PC-3 (cell line): ENCODE data around the gene SUGP1. TPM values are rescaled to one million over a fixed set of nuclear protein-coding genes. Genes with fewer than 3 reads are reported as not detected.

Source experiments
- ATAC-seq: fragments of 200-7000 bp; cut with Tn5 transposase; 2 replicates; pipeline ENCODE4 v1.9.1; 2020; ENCODE audit warnings: mild to moderate bottlenecking, moderate library complexity
- BruUV-seq: library from RNA; stranded (reverse); fragments of 400-500 nt; replicated peaks from 2 replicates; lab custom pipeline; 2021; lab: Mats Ljungman, UMichigan
- CTCF ChIA-PET: fragments of 300-600 bp; sonication (Branson Sonifier 250); formaldehyde crosslinking; loops from one replicate; lab custom pipeline; 2022; ENCODE audit warnings: antibody characterized with exemption; lab: Charles Lee
- POLR2A ChIA-PET: fragments of 300-600 bp; sonication (Branson Sonifier 250); formaldehyde crosslinking; loops from one replicate; lab custom pipeline; 2022; ENCODE audit warnings: antibody characterized with exemption; ENCODE audit not compliant: unreplicated experiment; lab: Charles Lee
- DNase-seq: peaks from one replicate; pipeline ENCODE4 v3.0.0-alpha.2; 2015
- H2AFZ ChIP-seq: fragments of 300-600 bp; sonication (generic); 2 replicates; pipeline ENCODE4 v1.6.0; 2016; ENCODE audit warnings: antibody characterized with exemption, low read length
- H3F3A ChIP-seq: fragments of 300-600 bp; sonication (generic); one replicate; pipeline ENCODE4 v1.6.0; 2017; ENCODE audit warnings: antibody characterized with exemption, low read length, control low read depth, mild to moderate bottlenecking; ENCODE audit not compliant: unreplicated experiment
- H3K27ac ChIP-seq: fragments of 300-600 bp; sonication (generic); 2 replicates; pipeline ENCODE4 v1.5.1; 2016; ENCODE audit warnings: mild to moderate bottlenecking, low read length
- H3K27me3 ChIP-seq: fragments of 300-600 bp; sonication (generic); 2 replicates; pipeline ENCODE4 v1.6.1; 2016; ENCODE audit warnings: low read length, mixed read lengths
- H3K36me3 ChIP-seq: fragments of 300-600 bp; sonication (generic); 2 replicates; pipeline ENCODE4 v1.6.1; 2016; ENCODE audit warnings: low read depth, mixed run types, low read length, mixed read lengths
- H3K4me1 ChIP-seq: fragments of 300-600 bp; sonication (generic); 2 replicates; pipeline ENCODE4 v1.5.1; 2016; ENCODE audit warnings: low read length; ENCODE audit not compliant: insufficient read depth
- H3K4me2 ChIP-seq: fragments of 300-600 bp; sonication (generic); 2 replicates; pipeline ENCODE4 v1.6.0; 2016; ENCODE audit warnings: low read length
- H3K4me3 ChIP-seq: fragments of 300-600 bp; sonication (generic); 2 replicates; pipeline ENCODE4 v1.5.1; 2016; ENCODE audit warnings: mild to moderate bottlenecking, low read length, mixed read lengths
- H3K79me2 ChIP-seq: fragments of 300-600 bp; sonication (generic); 2 replicates; pipeline ENCODE4 v1.6.1; 2017; ENCODE audit warnings: low read length, mixed read lengths
- H3K9ac ChIP-seq: fragments of 300-600 bp; sonication (generic); 2 replicates; pipeline ENCODE4 v1.6.0; 2016; ENCODE audit warnings: mild to moderate bottlenecking, low read length
- H3K9me2 ChIP-seq: fragments of 300-600 bp; sonication (generic); replicated peaks from 2 replicates; pipeline ENCODE4 v1.6.1; 2016; ENCODE audit warnings: mixed run types, low read length, mixed read lengths
- H3K9me3 ChIP-seq: fragments of 300-600 bp; sonication (generic); 2 replicates; pipeline ENCODE4 v1.6.1; 2016; ENCODE audit warnings: low read length, mixed read lengths
- H4K20me1 ChIP-seq: fragments of 300-600 bp; sonication (generic); 2 replicates; pipeline ENCODE4 v1.6.1; 2016; ENCODE audit warnings: low read length, mixed read lengths
- CTCF ChIP-seq: fragments of 300-600 bp; sonication (generic); conservative IDR thresholded peaks from 2 replicates; pipeline ENCODE4 v1.5.1; 2017; ENCODE audit warnings: antibody characterized with exemption, low read depth, mild to moderate bottlenecking, low read length
- EZH2 ChIP-seq: fragments of 300-600 bp; sonication (generic); IDR thresholded peaks from one replicate; pipeline ENCODE4 v1.6.1; 2017; ENCODE audit warnings: antibody characterized with exemption, mild to moderate bottlenecking, low read length; ENCODE audit not compliant: unreplicated experiment
- EZH2phosphoT487 ChIP-seq: fragments of 300-600 bp; sonication (generic); IDR thresholded peaks from 2 replicates; pipeline ENCODE4 v1.6.1; 2018; ENCODE audit warnings: mild to moderate bottlenecking, antibody characterized with exemption, low read length, borderline replicate concordance
- intact Hi-C: fragments of 100-400 bp; cut with micrococcal nuclease; formaldehyde crosslinking; loops from 2 replicates; pipeline ENCODE4 v1.9.0; 2023
- total RNA-seq: library from RNA; depleted of rRNA; stranded (reverse); fragments of >200 nt; gene quantifications from 2 replicates; pipeline ENCODE4 v1.2.3, GENCODE V29; 2014

The SUGP1 gene
- total RNA-seq, 1 experiment from 2014 or later, result 42.1 TPM

- H3K9me3 ChIP-seq, result no peaks in the 10 kb centered on the region
- no peaks in the 10 kb centered on the region for H4K20me1 ChIP-seq
- H3K4me3 ChIP-seq, result no peak overlapping the region
- intact Hi-C loops, result no loop called here
- H3K27ac ChIP-seq, result no peak overlapping the region
- no peaks in the 10 kb centered on the region for H3F3A ChIP-seq
- ATAC-seq, result no peak
- H3K4me2 ChIP-seq, result no peak overlapping the region
- TF ChIP-seq CTCF, result no peak
- no peak for TF ChIP-seq EZH2
- no peak for TF ChIP-seq EZH2phosphoT487
- H3K79me2 ChIP-seq, result no peaks in the 10 kb centered on the region
- H2AFZ ChIP-seq, result no peak overlapping the region
- no peaks in the 10 kb centered on the region for H3K9me2 ChIP-seq
- H3K27me3 ChIP-seq, result no peaks in the 10 kb centered on the region
- H3K4me1 ChIP-seq, result no peaks in the 10 kb centered on the region
- no peaks in the 10 kb centered on the region for H3K36me3 ChIP-seq
- DNase-seq, result no peak
- ChIA-PET POLR2A (no interaction called here), CTCF (no interaction called here)
- no peak overlapping the region for H3K9ac ChIP-seq
- no TSS peak for BruUV-seq
Measured at GRCh38 chr19:19240476-19240875, 79.8 kb downstream of the SUGP1 start.

DNA sequence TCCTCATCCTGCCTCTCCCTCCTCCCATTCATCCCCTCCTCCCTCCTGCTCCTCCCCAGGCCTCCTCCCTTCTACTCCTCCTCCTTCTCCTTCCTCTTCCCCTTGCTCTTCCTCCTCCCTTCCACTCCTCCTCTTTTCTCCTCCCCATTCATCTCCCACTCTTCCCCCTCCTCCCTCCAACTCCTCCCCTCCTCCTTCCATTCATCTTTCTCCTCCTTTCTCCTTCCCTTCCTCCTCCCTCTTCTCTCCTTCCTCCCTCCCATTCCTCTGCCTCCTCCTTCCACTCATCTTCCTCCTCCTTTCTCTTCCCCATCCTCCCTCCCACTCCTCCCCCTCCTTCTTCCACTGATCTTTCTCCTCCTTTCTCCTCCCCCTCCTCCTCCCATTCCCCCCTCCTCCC is 80.6 kb downstream of the SUGP1 start:
- no peaks in the 10 kb centered on the region for H3F3A ChIP-seq
- intact Hi-C loops, result no loop called here
- CTCF ChIA-PET, result no interaction called here
- no peak for ATAC-seq
- TF ChIP-seq EZH2 (no peak), CTCF (no peak), EZH2phosphoT487 (no peak)
- no peak overlapping the region for H3K9ac ChIP-seq
- H3K9me3 ChIP-seq, result peaks cover 4% of the 10 kb centered on the region
- H3K4me2 ChIP-seq, result no peak overlapping the region
- H3K27ac ChIP-seq, result no peak overlapping the region
- DNase-seq, result no peak
- no peaks in the 10 kb centered on the region for H4K20me1 ChIP-seq
- H2AFZ ChIP-seq, result no peak overlapping the region
- no peaks in the 10 kb centered on the region for H3K36me3 ChIP-seq
- no peak overlapping the region for H3K4me3 ChIP-seq
- H3K79me2 ChIP-seq, result no peaks in the 10 kb centered on the region
- H3K9me2 ChIP-seq, result no peaks in the 10 kb centered on the region
- H3K4me1 ChIP-seq, result no peaks in the 10 kb centered on the region
- POLR2A ChIA-PET, result no interaction called here
- no peaks in the 10 kb centered on the region for H3K27me3 ChIP-seq
- no TSS peak for BruUV-seq

GRCh38 chr19:19238126-19238894 is 82.0 kb downstream of the SUGP1 start:
- no peak overlapping the region for H3K9ac ChIP-seq
- H2AFZ ChIP-seq, result no peak overlapping the region
- intact Hi-C loops, result no loop called here
- H3K9me2 ChIP-seq, result no peaks in the 10 kb centered on the region
- ChIA-PET CTCF (no interaction called here), POLR2A (no interaction called here)
- H3K27ac ChIP-seq, result no peak overlapping the region
- peaks cover 8% of the 10 kb centered on the region for H3K9me3 ChIP-seq
- no peaks in the 10 kb centered on the region for H4K20me1 ChIP-seq
- no peaks in the 10 kb centered on the region for H3K36me3 ChIP-seq
- DNase-seq (no peak), ATAC-seq (no peak)
- no peaks in the 10 kb centered on the region for H3K4me1 ChIP-seq
- H3K4me3 ChIP-seq, result no peak overlapping the region
- no peaks in the 10 kb centered on the region for H3F3A ChIP-seq
- TF ChIP-seq EZH2phosphoT487 (no peak), CTCF (no peak), EZH2 (no peak)
- no TSS peak for BruUV-seq
- no peaks in the 10 kb centered on the region for H3K27me3 ChIP-seq
- no peak overlapping the region for H3K4me2 ChIP-seq
- H3K79me2 ChIP-seq, result no peaks in the 10 kb centered on the region
